Measurements from ENCODE around the gene CENPP.

DNA sequence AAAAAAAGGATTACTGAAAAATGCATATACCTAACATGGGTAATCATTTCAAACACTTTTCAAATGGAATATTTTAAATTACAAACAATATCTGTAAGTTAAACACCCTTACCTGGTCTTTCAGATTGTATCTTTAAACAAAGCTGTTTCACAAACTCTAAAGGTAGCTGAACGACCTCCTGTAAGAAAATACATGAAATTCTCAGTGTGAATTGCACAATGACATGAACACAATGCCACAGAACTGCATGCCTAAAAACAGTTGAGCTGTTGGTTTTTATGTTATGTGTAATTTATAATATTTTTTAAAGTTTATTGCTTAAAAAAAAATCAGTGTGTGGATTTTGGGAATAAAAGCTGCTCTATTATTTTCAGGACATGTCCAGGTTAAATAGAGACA, 326.7 kb downstream of the CENPP start:
- no peak for TF ChIP-seq POLR2A (IDR thresholded peaks at IDR 0.05)
- TF ChIP-seq, protein P1, sequence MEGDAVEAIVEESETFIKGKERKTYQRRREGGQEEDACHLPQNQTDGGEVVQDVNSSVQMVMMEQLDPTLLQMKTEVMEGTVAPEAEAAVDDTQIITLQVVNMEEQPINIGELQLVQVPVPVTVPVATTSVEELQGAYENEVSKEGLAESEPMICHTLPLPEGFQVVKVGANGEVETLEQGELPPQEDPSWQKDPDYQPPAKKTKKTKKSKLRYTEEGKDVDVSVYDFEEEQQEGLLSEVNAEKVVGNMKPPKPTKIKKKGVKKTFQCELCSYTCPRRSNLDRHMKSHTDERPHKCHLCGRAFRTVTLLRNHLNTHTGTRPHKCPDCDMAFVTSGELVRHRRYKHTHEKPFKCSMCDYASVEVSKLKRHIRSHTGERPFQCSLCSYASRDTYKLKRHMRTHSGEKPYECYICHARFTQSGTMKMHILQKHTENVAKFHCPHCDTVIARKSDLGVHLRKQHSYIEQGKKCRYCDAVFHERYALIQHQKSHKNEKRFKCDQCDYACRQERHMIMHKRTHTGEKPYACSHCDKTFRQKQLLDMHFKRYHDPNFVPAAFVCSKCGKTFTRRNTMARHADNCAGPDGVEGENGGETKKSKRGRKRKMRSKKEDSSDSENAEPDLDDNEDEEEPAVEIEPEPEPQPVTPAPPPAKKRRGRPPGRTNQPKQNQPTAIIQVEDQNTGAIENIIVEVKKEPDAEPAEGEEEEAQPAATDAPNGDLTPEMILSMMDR (IDR thresholded peaks at IDR 0.05), result no peak

Measured in body of pancreas (tissue), 4 donors.